ENCODE results near the gene TSTD2.

GRCh38 chr9:97565262-97565661, 67.9 kb downstream of the TSTD2 start:
- TF ChIP-seq POLR2A (IDR thresholded peaks at IDR 0.05; ENCODE audit: low read depth, low read length): no peak
- TF ChIP-seq POLR2AphosphoS5 (IDR thresholded peaks at IDR 0.05; ENCODE audit: low read depth, low read length): no peak
